Mesodermal cell (in vitro differentiated cells): ENCODE measurements around the gene KLK14. TPM values are rescaled to one million over a fixed set of nuclear protein-coding genes. Genes with fewer than 3 reads are reported as not detected.

Experiments used
- H3K27ac ChIP-seq: 2 replicates; pipeline ENCODE4 v1.7.0; 2013; ENCODE audit warnings: mild to moderate bottlenecking, low read depth, low read length, moderate library complexity; ENCODE audit not compliant: severe bottlenecking
- H3K36me3 ChIP-seq: 2 replicates; pipeline ENCODE4 v1.7.1; 2013; ENCODE audit warnings: mild to moderate bottlenecking, low read length, moderate library complexity; ENCODE audit not compliant: control insufficient read depth, insufficient read depth
- H3K4me1 ChIP-seq: one replicate; pipeline ENCODE4 v1.7.1; 2013; ENCODE audit warnings: mild to moderate bottlenecking, low read length; ENCODE audit not compliant: insufficient read depth, control insufficient read depth, poor library complexity, severe bottlenecking
- H3K4me3 ChIP-seq: 2 replicates; pipeline ENCODE4 v1.7.0; 2013; ENCODE audit warnings: low read length, control low read depth, mild to moderate bottlenecking; ENCODE audit not compliant: insufficient read depth, poor library complexity, severe bottlenecking; ENCODE audit errors: extremely low read depth
- H3K9me3 ChIP-seq: 2 replicates; pipeline ENCODE4 v1.7.1; 2013; ENCODE audit warnings: mild to moderate bottlenecking, low read length, moderate library complexity; ENCODE audit not compliant: control insufficient read depth
- WGBS, 2 experiments: methylation state at CpG; one replicate each; pipeline ENCODE4 v1.1.5; 2013; ENCODE audit warnings: missing lambda C conversion rate in 2 of 2; ENCODE audit not compliant: insufficient coverage in 2 of 2; 5-methylcytosine and 5-hydroxymethylcytosine counted together
- polyA plus RNA-seq, 2 experiments: library from polyadenylated mRNA; stranded (reverse); fragments of 50-300 nt; gene quantifications; one replicate each; pipeline ENCODE4 v1.2.3, GENCODE V29; 2013

The KLK14 gene, protein sequence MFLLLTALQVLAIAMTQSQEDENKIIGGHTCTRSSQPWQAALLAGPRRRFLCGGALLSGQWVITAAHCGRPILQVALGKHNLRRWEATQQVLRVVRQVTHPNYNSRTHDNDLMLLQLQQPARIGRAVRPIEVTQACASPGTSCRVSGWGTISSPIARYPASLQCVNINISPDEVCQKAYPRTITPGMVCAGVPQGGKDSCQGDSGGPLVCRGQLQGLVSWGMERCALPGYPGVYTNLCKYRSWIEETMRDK
- not detected for polyA plus RNA-seq (2013, experiment 1 of 2)
- not detected for polyA plus RNA-seq (2013, experiment 2 of 2)

DNA sequence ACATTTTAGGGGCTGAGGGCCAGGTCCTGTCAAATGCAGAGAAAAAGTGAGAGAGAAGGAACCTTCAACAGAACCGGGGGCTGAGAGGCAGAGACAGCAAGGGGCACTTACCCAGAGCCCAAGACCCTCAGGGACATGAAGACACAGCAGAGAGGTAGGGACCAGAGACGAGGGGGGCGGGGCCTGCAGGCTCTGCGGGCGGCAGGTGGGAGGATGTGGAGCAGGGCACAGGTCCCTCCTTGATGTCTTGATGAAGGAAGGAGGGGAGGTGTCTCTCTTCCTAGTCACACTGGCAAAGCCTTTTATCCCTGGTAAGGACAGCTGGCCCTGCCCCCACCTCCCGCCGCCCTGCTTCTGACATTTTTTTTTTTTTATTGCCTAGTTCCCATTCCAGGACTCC is at the start of gene KLK14:
Gene KLK14, minus strand, starts transcription at position 277 of the 400 bp plus-strand sequence. Its CDS starts 273 bp downstream, at position 4.
- no peaks in the 10 kb centered on the region for H3K9me3 ChIP-seq
- H3K4me1 ChIP-seq: no peaks in the 10 kb centered on the region
- WGBS, 2 experiments: 41 to 66% methylated on average over 3 to 6 of the region's 7 CpGs
- no peak within 1 kb of the TSS for H3K27ac ChIP-seq
- H3K4me3 ChIP-seq: no peak within 1 kb of the TSS
- H3K36me3 ChIP-seq: no peaks in the 10 kb centered on the region

- Histone ChIP-seq H3K4me1 (no peaks in the 10 kb centered on the region), H3K27ac (peak overlapping the region; percentile 29), H3K9me3 (no peaks in the 10 kb centered on the region), H3K36me3 (no peaks in the 10 kb centered on the region), H3K4me3 (no peak overlapping the region)
- WGBS, 2 experiments: 88 to 89% methylated on average over 21 to 22 of the region's 24 CpGs
Observed at GRCh38 chr19:51131780-51132680, 49.3 kb upstream of the KLK14 start.

- Histone ChIP-seq H3K4me3 (no peak overlapping the region), H3K27ac (no peak overlapping the region), H3K4me1 (no peaks in the 10 kb centered on the region), H3K36me3 (no peaks in the 10 kb centered on the region), H3K9me3 (no peaks in the 10 kb centered on the region)
- WGBS, 2 experiments: 90 to 96% methylated on average over 5 to 6 of the region's 8 CpGs
Observed at GRCh38 chr19:51129716-51130115, 47.0 kb upstream of the KLK14 start.

DNA sequence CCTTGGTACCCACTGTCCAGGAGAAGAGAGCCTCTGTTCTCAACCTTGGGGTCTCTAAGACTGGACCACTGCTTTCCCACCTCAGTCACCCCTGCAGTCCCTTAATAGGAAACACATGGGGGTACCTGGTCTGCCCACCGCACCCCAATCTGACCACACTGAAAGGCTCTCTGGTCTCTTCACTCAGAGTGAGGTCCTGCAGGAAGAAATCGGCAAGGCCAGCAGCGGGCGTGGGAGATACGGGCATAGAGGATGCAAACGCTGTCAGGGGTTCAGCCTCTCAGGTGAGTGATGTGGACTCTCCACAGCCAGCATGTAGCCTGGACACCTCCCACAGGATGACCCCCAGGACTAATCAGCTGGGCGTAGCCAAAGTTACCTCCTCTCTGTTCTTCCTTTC is 45.5 kb upstream of the KLK14 start:
- Histone ChIP-seq H3K27ac (no peak overlapping the region), H3K36me3 (no peaks in the 10 kb centered on the region), H3K4me1 (no peaks in the 10 kb centered on the region), H3K4me3 (no peak overlapping the region), H3K9me3 (no peaks in the 10 kb centered on the region)
- 91 to 94% methylated on average over 4 to 6 of the region's 7 CpGs for WGBS, 2 experiments

- no peak overlapping the region for H3K4me3 ChIP-seq
- no peak overlapping the region for H3K27ac ChIP-seq
- no peaks in the 10 kb centered on the region for H3K4me1 ChIP-seq
- 80 to 90% methylated on average over 2 of the region's 4 CpGs for WGBS, 2 experiments
- no peaks in the 10 kb centered on the region for H3K9me3 ChIP-seq
- H3K36me3 ChIP-seq: no peaks in the 10 kb centered on the region
Observed at GRCh38 chr19:51127755-51128154, 45.1 kb upstream of the KLK14 start.

- H3K36me3 ChIP-seq: no peaks in the 10 kb centered on the region
- 78 to 95% methylated on average over 3 to 4 of the region's 6 CpGs for WGBS, 2 experiments
- no peak overlapping the region for H3K27ac ChIP-seq
- no peaks in the 10 kb centered on the region for H3K9me3 ChIP-seq
- H3K4me3 ChIP-seq: no peak overlapping the region
- no peaks in the 10 kb centered on the region for H3K4me1 ChIP-seq
Observed at GRCh38 chr19:51127032-51127431, 44.3 kb upstream of the KLK14 start.

DNA sequence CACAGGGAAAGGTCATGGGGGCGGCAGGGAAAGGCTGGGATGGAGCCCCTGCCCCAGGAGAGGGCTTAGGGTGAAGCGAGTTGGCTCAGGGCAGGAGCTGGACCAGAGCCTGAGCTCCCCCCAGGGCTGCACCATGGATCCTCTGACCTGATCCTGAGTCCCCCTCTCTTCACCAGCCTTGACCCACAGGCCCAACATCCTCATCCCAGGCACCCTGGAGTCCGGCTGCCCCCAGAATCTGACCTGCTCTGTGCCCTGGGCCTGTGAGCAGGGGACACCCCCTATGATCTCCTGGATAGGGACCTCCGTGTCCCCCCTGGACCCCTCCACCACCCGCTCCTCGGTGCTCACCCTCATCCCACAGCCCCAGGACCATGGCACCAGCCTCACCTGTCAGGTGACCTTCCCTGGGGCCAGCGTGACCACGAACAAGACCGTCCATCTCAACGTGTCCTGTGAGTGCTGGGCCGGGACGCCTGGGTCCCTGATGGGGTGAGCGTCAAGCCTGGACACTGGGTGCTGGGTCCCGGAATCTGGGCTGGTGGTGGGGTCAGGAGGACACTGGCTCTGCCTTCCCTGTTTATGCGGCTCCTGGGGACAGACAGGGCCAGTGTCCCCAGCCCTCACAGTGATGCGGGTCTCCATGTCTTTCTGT is 42.9 kb upstream of the KLK14 start:
- Histone ChIP-seq H3K4me1 (no peaks in the 10 kb centered on the region), H3K36me3 (no peaks in the 10 kb centered on the region), H3K9me3 (no peaks in the 10 kb centered on the region), H3K27ac (no peak overlapping the region), H3K4me3 (no peak overlapping the region)
- 92 to 94% methylated on average over 9 to 16 of the region's 16 CpGs for WGBS, 2 experiments

DNA sequence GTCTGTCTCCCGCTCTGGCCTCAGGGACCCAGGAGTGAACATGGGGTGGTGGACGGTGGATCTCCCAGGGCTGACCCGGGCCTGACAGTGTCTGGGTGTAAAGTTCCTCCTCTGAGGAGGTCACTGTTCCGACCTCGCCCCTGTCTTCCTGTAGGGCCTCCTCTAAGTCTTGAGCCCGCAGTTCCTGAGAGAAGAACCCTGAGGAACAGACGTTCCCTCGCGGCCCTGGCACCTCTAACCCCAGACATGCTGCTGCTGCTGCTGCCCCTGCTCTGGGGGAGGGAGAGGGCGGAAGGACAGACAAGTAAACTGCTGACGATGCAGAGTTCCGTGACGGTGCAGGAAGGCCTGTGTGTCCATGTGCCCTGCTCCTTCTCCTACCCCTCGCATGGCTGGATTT is 42.0 kb upstream of the KLK14 start, which contains the start of gene SIGLEC9:
Gene SIGLEC9, plus strand, starts transcription at position 178 of the 400 bp plus-strand sequence. Its CDS starts 69 bp downstream, at position 247.
- Histone ChIP-seq H3K4me1 (no peaks in the 10 kb centered on the region), H3K4me3 (no peak within 1 kb of the TSS), H3K27ac (no peak within 1 kb of the TSS), H3K36me3 (no peaks in the 10 kb centered on the region), H3K9me3 (no peaks in the 10 kb centered on the region)
- 91 to 93% methylated on average over 8 to 9 of the region's 14 CpGs for WGBS, 2 experiments

- H3K4me1 ChIP-seq: no peaks in the 10 kb centered on the region
- no peaks in the 10 kb centered on the region for H3K9me3 ChIP-seq
- no peak overlapping the region for H3K4me3 ChIP-seq
- no peak overlapping the region for H3K27ac ChIP-seq
- WGBS, 2 experiments: 95 to 96% methylated on average over 3 to 4 of the region's 9 CpGs
- H3K36me3 ChIP-seq: no peaks in the 10 kb centered on the region
Observed at GRCh38 chr19:51124216-51124615, 41.5 kb upstream of the KLK14 start.

DNA sequence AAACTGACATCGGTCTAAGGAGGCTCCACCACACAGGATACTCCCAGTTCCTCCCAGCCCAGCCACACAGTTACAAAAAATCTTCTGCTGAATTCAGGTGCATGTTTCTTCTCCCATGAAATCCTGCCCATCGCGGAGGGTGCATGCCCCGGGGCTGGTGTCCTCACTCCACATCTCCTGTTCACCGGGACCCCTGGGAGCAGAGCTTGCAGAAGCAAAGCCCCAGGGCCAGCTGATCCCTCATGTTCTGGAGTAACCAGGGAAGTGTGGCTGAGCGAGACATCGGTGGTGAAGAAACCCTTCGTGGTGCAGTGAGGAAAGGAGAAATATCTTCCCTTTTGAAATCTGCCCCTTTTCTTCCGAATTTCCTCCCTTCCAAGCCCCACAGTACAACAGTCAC is 41.1 kb upstream of the KLK14 start:
- no peak overlapping the region for H3K4me3 ChIP-seq
- no peaks in the 10 kb centered on the region for H3K9me3 ChIP-seq
- 92 to 94% methylated on average over 4 to 8 of the region's 9 CpGs for WGBS, 2 experiments
- no peaks in the 10 kb centered on the region for H3K4me1 ChIP-seq
- no peaks in the 10 kb centered on the region for H3K36me3 ChIP-seq
- H3K27ac ChIP-seq: no peak overlapping the region
